Activated CD4-positive, CD25-positive, alpha-beta regulatory T cell treated with anti-CD3 and anti-CD28 coated beads, Interleukin-2, amount 50 U/mL, for 24 hours (primary cell): ENCODE results near the gene MACF1.
"Not testable (repeated sequence)": the region's sequence is repeated elsewhere in the genome, so short reads cannot be mapped to it uniquely, and the experiment has no call there.

Experiments used
- ATAC-seq, 2 donors: fragments of 150-1000 bp; cut with Tn5 transposase; one replicate each; pipeline ENCODE4 v1.10.0; 2021; ENCODE audit warnings: mild to moderate bottlenecking in 1 of 2, moderate library complexity in 1 of 2

MACF1 gene

GRCh38 chr1:39178541-39179431, 25.7 kb upstream of the MACF1 start:
- ATAC-seq, result no peak

- no peak for ATAC-seq
Measured at GRCh38 chr1:39181311-39181710, 23.2 kb upstream of the MACF1 start.

GRCh38 chr1:39182804-39183203, 21.7 kb upstream of the MACF1 start:
- no peak for ATAC-seq

GRCh38 chr1:39183503-39184353, 20.8 kb upstream of the MACF1 start:
- ATAC-seq, result peak; percentile 81 to 83

- no peak for ATAC-seq
Measured at GRCh38 chr1:39184354-39184818, 20.1 kb upstream of the MACF1 start.

- ATAC-seq, result no peak
Measured at GRCh38 chr1:39187275-39188046, 17.0 kb upstream of the MACF1 start.

GRCh38 chr1:39189592-39190041, 14.9 kb upstream of the MACF1 start:
- ATAC-seq, result no peak

GRCh38 chr1:39190096-39190495, 14.4 kb upstream of the MACF1 start:
- ATAC-seq, result no peak

GRCh38 chr1:39194398-39195051, 10.0 kb upstream of the MACF1 start:
- no peak for ATAC-seq

- peak; percentile 18 to 25 for ATAC-seq
Measured at GRCh38 chr1:39195166-39196111, 9.1 kb upstream of the MACF1 start.

GRCh38 chr1:39196244-39197215, 8.0 kb upstream of the MACF1 start:
- peak; percentile 30 to 39 for ATAC-seq

- no peak for ATAC-seq
Measured at GRCh38 chr1:39199593-39199992, 4.9 kb upstream of the MACF1 start.

- peak; percentile 96 to 99 for ATAC-seq
Measured at GRCh38 chr1:39205102-39205780, 746 bp downstream of the MACF1 start.

GRCh38 chr1:39205781-39206464, 1.4 kb downstream of the MACF1 start:
- ATAC-seq, result no peak

GRCh38 chr1:39208360-39208759, 3.9 kb downstream of the MACF1 start:
- not testable (repeated sequence) for ATAC-seq

GRCh38 chr1:39210649-39211048, 6.2 kb downstream of the MACF1 start:
- ATAC-seq, result no peak

GRCh38 chr1:39212499-39212898, 8.0 kb downstream of the MACF1 start:
- no peak for ATAC-seq

- ATAC-seq, result no peak
Measured at GRCh38 chr1:39213511-39214002, 9.1 kb downstream of the MACF1 start.
